A549 (cell line): ENCODE measurements around the gene IPPK. TPM values are rescaled to one million over a fixed set of nuclear protein-coding genes. Genes with fewer than 3 reads are reported as not detected.

Source experiments
- ATAC-seq, 2 experiments: fragments of 200-7000 bp in 1 of 2; fragments of >200 bp in 1 of 2; cut with Nextera tagmentation in 1 of 2; cut with Tn5 transposase in 1 of 2; 3 replicates each; pipeline versions ENCODE4 v1.8.0 to v1.9.1; 2018 to 2020; ENCODE audit warnings: mild to moderate bottlenecking in 1 of 2, moderate library complexity in 1 of 2
- CTCF ChIA-PET: fragments of 300-600 bp; sonication (Branson Sonifier 250); formaldehyde crosslinking; extraction: SDS; loops from one replicate; lab custom pipeline; 2021; ENCODE audit warnings: antibody characterized with exemption, inconsistent platforms; lab: Yijun Ruan, JAX
- POLR2A ChIA-PET: fragments of 350-600 bp; formaldehyde crosslinking; extraction: SDS; loops from one replicate; lab custom pipeline; 2021; ENCODE audit warnings: antibody characterized with exemption, inconsistent platforms; lab: Yijun Ruan, JAX
- DNase-seq, 2 experiments: peaks; one replicate each; pipeline versions ENCODE4 v3.0.0 to v3.0.0-alpha.2; 2011 to 2016; ENCODE audit warnings: low read depth in 1 of 2, low spot score in 1 of 2
- FAIRE-seq: peaks from 2 replicates; lab custom pipeline; 2011; peaks lifted over from hg19 to GRCh38; lab: Jason Lieb, UNC
- H3K27ac ChIP-seq, 2 experiments: fragments of >200 bp; sonication (Bioruptor Twin); formaldehyde crosslinking; 3 replicates each; pipeline ENCODE4 v1.5.1; 2016 to 2017
- H3K4me1 ChIP-seq: fragments of >200 bp; sonication (Bioruptor Twin); formaldehyde crosslinking; 3 replicates; pipeline ENCODE4 v1.6.1; 2016
- H3K4me2 ChIP-seq: fragments of >200 bp; sonication (Bioruptor Twin); formaldehyde crosslinking; 3 replicates; pipeline ENCODE4 v1.6.1; 2016
- H3K4me3 ChIP-seq: fragments of >200 bp; sonication (Bioruptor Twin); formaldehyde crosslinking; 3 replicates; pipeline ENCODE4 v1.5.1; 2016
- H3K9me3 ChIP-seq: fragments of >200 bp; sonication (Bioruptor Twin); formaldehyde crosslinking; 3 replicates; pipeline ENCODE4 v1.6.1; 2016
- BHLHE40 ChIP-seq: IDR thresholded peaks from 2 replicates; pipeline ENCODE4 v1.6.1; 2012; ENCODE audit warnings: low read depth, low read length, inconsistent platforms
- CBX2 ChIP-seq: fragments of 200-600 bp; sonication (generic); IDR thresholded peaks from 2 replicates; pipeline ENCODE4 v1.6.1; 2016; ENCODE audit warnings: low read depth, mild to moderate bottlenecking, borderline replicate concordance
- CBX8 ChIP-seq: fragments of 200-600 bp; sonication (generic); IDR thresholded peaks from 2 replicates; pipeline ENCODE4 v1.6.1; 2016
- ESRRA ChIP-seq: fragments of 150-350 bp; IDR thresholded peaks from 2 replicates; pipeline ENCODE4 v1.6.1; 2014; ENCODE audit warnings: mild to moderate bottlenecking, low read length, borderline replicate concordance
- GATA3 ChIP-seq: IDR thresholded peaks from 2 replicates; pipeline ENCODE4 v1.6.1; 2012; ENCODE audit warnings: borderline replicate concordance
- HOXB13 ChIP-seq: fragments of 250-450 bp; sonication (Bioruptor Pico); IDR thresholded peaks from 2 replicates; pipeline ENCODE4 v1.5.0; 2020; ENCODE audit warnings: low read depth, mild to moderate bottlenecking, moderate library complexity
- RAD21 ChIP-seq, 2 experiments: fragments of >200 bp in 1 of 2; sonication (Bioruptor Twin) in 1 of 2; formaldehyde crosslinking in 1 of 2; IDR thresholded peaks in 1 of 2; conservative IDR thresholded peaks in 1 of 2; 2 replicates in 1 of 2; 3 replicates in 1 of 2; pipeline ENCODE4 v1.6.1; 2012 to 2018; ENCODE audit warnings: inconsistent platforms in 1 of 2
- RARB ChIP-seq: fragments of 250-450 bp; sonication (Bioruptor Pico); IDR thresholded peaks from 2 replicates; pipeline ENCODE4 v1.8.0; 2021; ENCODE audit warnings: mild to moderate bottlenecking, moderate library complexity
- TFCP2L1 ChIP-seq: fragments of 250-450 bp; sonication (Bioruptor Pico); IDR thresholded peaks from 2 replicates; pipeline ENCODE4 v1.5.0; 2021; ENCODE audit warnings: mild to moderate bottlenecking
- TP53 ChIP-seq: fragments of 250-450 bp; sonication (Bioruptor Pico); IDR thresholded peaks from 2 replicates; pipeline ENCODE4 v1.5.0; 2021; ENCODE audit warnings: mild to moderate bottlenecking, moderate library complexity
- ZC3H11A ChIP-seq: fragments of 450-650 bp; IDR thresholded peaks from 2 replicates; pipeline ENCODE4 v1.6.1; 2014; ENCODE audit warnings: antibody characterized with exemption, mild to moderate bottlenecking
- ZFP36 ChIP-seq: fragments of 450-650 bp; IDR thresholded peaks from 2 replicates; pipeline ENCODE4 v1.6.1; 2014; ENCODE audit warnings: borderline replicate concordance; ENCODE audit not compliant: partially characterized antibody
- WGBS: methylation state at CpG from one replicate; pipeline ENCODE4 v1.1.6; 2017; ENCODE audit errors: missing lambda C conversion rate; 5-methylcytosine and 5-hydroxymethylcytosine counted together
- polyA plus RNA-seq, 4 experiments: library from polyadenylated mRNA; depleted of rRNA in 3 of 4; stranded (reverse); fragments of >200 nt; fragmentation: RNase III in 1 of 4; extraction: RNeasy Plus Mini Kit Qiagen cat#74134 plus additional on column Dnase treatment in 1 of 4; gene quantifications; 2 replicates in 3 of 4; 3 replicates in 1 of 4; pipeline ENCODE4 v1.2.3, GENCODE V29; 2011 to 2017
- TF ChIP-seq, protein P1 (sequence below): IDR thresholded peaks from 2 replicates; pipeline ENCODE4 v1.6.1; 2012; ENCODE audit warnings: low read depth, borderline replicate concordance
- TF ChIP-seq, protein P2 (sequence below): fragments of >200 bp; sonication (Bioruptor Twin); formaldehyde crosslinking; IDR thresholded peaks from 3 replicates; pipeline ENCODE4 v1.5.1; 2016
- TF ChIP-seq, protein P3 (sequence below): fragments of 450-650 bp; IDR thresholded peaks from 2 replicates; pipeline ENCODE4 v1.6.1; 2014; ENCODE audit warnings: antibody characterized with exemption
- TF ChIP-seq, protein P4 (sequence below): fragments of >200 bp; sonication (Bioruptor Twin); formaldehyde crosslinking; IDR thresholded peaks from 3 replicates; pipeline ENCODE4 v1.6.1; 2016
- TF ChIP-seq, protein P5 (sequence below): fragments of >200 bp; sonication (Bioruptor Twin); formaldehyde crosslinking; IDR thresholded peaks from 2 replicates; pipeline ENCODE4 v1.6.1; 2016
- TF ChIP-seq, protein P6 (sequence below): IDR thresholded peaks from 2 replicates; pipeline ENCODE4 v1.6.1; 2012
- TF ChIP-seq, protein P7 (sequence below): fragments of 200-600 bp; sonication (generic); IDR thresholded peaks from 2 replicates; pipeline ENCODE4 v1.6.1; 2016; ENCODE audit warnings: antibody characterized with exemption, mild to moderate bottlenecking, moderate library complexity

The IPPK gene
- polyA plus RNA-seq, 2 of the 4 experiments (the other 2 are of a cell fraction): 12.2 to 20.0 TPM

DNA sequence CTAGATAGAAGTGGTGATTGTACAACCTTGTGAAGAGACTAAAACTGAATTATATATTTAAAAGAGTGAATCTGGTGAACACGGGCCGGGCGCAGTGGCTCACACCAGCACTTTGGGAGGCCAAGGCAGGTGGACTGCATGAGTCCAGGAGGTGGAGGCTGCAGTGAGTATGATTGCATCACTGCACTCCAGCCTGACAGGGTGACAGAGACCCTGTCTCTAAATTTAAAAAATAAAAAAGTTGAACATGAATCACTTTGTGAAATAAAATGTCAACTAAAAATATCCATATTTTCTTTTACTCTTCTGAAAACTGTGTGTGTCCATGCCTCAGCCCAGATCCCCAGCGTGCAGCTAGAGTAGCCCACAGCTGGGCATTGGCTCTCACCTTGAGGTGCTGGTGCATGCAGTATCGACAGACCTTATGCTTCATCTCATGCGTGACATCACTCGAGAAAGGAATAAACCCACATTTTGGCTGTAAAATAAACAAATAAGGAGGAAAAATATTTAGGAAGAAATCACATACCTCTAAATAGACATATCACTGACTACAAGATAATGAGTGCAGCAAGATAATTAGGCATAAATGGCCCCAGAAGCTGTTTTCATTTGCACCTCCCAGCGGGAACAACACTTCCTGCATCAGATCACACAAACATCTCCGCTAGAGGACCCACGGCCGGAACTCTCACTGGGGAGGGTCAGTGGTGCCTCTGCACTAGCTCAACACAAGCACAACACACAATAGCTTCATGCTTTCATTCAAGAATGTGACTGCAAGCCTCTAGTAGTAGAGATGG, 22.1 kb downstream of the IPPK start:
- FAIRE-seq (no peak), ATAC-seq (no peak), DNase-seq (no peak)
- ChIA-PET CTCF (interaction anchor here (0.6 to 1.6 kb wide), 5 partner anchors 12 to 1681 kb away, joined by 3 to 12 read pairs (median 3); no protein-coding TSS in a partner anchor), POLR2A (no interaction called here)
- 95% methylated on average over 11 of the region's 11 CpGs for WGBS
- H3K9me3 ChIP-seq: no peaks in the 10 kb centered on the region
- H3K4me2 ChIP-seq: no peak overlapping the region
- TF ChIP-seq ESRRA (no peak), RAD21 (conservative IDR thresholded peaks at IDR 0.05 in 1 of 2, IDR thresholded peaks at IDR 0.05 in 1 of 2) (no peak), RARB (CRISPR knock-in tag) (no peak), TFCP2L1 (CRISPR knock-in tag) (no peak), HOXB13 (CRISPR knock-in tag) (no peak), GATA3 (no peak), CBX2 (no peak), TP53 (CRISPR knock-in tag) (no peak), BHLHE40 (no peak), ZFP36 (no peak), CBX8 (no peak), ZC3H11A (no peak)
- TF ChIP-seq, protein P1, sequence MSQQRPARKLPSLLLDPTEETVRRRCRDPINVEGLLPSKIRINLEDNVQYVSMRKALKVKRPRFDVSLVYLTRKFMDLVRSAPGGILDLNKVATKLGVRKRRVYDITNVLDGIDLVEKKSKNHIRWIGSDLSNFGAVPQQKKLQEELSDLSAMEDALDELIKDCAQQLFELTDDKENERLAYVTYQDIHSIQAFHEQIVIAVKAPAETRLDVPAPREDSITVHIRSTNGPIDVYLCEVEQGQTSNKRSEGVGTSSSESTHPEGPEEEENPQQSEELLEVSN: no peak
- TF ChIP-seq, protein P2, sequence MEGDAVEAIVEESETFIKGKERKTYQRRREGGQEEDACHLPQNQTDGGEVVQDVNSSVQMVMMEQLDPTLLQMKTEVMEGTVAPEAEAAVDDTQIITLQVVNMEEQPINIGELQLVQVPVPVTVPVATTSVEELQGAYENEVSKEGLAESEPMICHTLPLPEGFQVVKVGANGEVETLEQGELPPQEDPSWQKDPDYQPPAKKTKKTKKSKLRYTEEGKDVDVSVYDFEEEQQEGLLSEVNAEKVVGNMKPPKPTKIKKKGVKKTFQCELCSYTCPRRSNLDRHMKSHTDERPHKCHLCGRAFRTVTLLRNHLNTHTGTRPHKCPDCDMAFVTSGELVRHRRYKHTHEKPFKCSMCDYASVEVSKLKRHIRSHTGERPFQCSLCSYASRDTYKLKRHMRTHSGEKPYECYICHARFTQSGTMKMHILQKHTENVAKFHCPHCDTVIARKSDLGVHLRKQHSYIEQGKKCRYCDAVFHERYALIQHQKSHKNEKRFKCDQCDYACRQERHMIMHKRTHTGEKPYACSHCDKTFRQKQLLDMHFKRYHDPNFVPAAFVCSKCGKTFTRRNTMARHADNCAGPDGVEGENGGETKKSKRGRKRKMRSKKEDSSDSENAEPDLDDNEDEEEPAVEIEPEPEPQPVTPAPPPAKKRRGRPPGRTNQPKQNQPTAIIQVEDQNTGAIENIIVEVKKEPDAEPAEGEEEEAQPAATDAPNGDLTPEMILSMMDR: no peak
- TF ChIP-seq, protein P3, sequence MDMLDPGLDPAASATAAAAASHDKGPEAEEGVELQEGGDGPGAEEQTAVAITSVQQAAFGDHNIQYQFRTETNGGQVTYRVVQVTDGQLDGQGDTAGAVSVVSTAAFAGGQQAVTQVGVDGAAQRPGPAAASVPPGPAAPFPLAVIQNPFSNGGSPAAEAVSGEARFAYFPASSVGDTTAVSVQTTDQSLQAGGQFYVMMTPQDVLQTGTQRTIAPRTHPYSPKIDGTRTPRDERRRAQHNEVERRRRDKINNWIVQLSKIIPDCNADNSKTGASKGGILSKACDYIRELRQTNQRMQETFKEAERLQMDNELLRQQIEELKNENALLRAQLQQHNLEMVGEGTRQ: no peak
- TF ChIP-seq, protein P4, sequence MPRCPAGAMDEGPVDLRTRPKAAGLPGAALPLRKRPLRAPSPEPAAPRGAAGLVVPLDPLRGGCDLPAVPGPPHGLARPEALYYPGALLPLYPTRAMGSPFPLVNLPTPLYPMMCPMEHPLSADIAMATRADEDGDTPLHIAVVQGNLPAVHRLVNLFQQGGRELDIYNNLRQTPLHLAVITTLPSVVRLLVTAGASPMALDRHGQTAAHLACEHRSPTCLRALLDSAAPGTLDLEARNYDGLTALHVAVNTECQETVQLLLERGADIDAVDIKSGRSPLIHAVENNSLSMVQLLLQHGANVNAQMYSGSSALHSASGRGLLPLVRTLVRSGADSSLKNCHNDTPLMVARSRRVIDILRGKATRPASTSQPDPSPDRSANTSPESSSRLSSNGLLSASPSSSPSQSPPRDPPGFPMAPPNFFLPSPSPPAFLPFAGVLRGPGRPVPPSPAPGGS: no peak
- TF ChIP-seq, protein P5, sequence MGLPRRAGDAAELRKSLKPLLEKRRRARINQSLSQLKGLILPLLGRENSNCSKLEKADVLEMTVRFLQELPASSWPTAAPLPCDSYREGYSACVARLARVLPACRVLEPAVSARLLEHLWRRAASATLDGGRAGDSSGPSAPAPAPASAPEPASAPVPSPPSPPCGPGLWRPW: no peak
- TF ChIP-seq, protein P6, sequence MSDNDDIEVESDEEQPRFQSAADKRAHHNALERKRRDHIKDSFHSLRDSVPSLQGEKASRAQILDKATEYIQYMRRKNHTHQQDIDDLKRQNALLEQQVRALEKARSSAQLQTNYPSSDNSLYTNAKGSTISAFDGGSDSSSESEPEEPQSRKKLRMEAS: no peak
- TF ChIP-seq, protein P7, sequence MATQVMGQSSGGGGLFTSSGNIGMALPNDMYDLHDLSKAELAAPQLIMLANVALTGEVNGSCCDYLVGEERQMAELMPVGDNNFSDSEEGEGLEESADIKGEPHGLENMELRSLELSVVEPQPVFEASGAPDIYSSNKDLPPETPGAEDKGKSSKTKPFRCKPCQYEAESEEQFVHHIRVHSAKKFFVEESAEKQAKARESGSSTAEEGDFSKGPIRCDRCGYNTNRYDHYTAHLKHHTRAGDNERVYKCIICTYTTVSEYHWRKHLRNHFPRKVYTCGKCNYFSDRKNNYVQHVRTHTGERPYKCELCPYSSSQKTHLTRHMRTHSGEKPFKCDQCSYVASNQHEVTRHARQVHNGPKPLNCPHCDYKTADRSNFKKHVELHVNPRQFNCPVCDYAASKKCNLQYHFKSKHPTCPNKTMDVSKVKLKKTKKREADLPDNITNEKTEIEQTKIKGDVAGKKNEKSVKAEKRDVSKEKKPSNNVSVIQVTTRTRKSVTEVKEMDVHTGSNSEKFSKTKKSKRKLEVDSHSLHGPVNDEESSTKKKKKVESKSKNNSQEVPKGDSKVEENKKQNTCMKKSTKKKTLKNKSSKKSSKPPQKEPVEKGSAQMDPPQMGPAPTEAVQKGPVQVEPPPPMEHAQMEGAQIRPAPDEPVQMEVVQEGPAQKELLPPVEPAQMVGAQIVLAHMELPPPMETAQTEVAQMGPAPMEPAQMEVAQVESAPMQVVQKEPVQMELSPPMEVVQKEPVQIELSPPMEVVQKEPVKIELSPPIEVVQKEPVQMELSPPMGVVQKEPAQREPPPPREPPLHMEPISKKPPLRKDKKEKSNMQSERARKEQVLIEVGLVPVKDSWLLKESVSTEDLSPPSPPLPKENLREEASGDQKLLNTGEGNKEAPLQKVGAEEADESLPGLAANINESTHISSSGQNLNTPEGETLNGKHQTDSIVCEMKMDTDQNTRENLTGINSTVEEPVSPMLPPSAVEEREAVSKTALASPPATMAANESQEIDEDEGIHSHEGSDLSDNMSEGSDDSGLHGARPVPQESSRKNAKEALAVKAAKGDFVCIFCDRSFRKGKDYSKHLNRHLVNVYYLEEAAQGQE: no peak
- H3K4me1 ChIP-seq: no peaks in the 10 kb centered on the region
- H3K4me3 ChIP-seq: no peak overlapping the region
- no peak overlapping the region for H3K27ac ChIP-seq
